ENCODE results near the gene SREBF1. TPM values are rescaled to one million over a fixed set of nuclear protein-coding genes. Genes with fewer than 3 reads are reported as not detected.

The SREBF1 gene
- total RNA-seq, 2 experiments from 2014 or later, result 103 to 116 TPM

- Mint-ChIP-seq H3K4me1 (ENCODE audit: low read depth) (peaks cover 30% of the 10 kb centered on the region), H3K36me3 (ENCODE audit: low read depth) (no peaks in the 10 kb centered on the region), H3K9me3 (no peaks in the 10 kb centered on the region), H3K27ac (peak overlapping the region; percentile 17), H3K4me3 (no peak overlapping the region), H3K27me3 (no peaks in the 10 kb centered on the region)
- TF ChIP-seq, protein P1, sequence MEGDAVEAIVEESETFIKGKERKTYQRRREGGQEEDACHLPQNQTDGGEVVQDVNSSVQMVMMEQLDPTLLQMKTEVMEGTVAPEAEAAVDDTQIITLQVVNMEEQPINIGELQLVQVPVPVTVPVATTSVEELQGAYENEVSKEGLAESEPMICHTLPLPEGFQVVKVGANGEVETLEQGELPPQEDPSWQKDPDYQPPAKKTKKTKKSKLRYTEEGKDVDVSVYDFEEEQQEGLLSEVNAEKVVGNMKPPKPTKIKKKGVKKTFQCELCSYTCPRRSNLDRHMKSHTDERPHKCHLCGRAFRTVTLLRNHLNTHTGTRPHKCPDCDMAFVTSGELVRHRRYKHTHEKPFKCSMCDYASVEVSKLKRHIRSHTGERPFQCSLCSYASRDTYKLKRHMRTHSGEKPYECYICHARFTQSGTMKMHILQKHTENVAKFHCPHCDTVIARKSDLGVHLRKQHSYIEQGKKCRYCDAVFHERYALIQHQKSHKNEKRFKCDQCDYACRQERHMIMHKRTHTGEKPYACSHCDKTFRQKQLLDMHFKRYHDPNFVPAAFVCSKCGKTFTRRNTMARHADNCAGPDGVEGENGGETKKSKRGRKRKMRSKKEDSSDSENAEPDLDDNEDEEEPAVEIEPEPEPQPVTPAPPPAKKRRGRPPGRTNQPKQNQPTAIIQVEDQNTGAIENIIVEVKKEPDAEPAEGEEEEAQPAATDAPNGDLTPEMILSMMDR (IDR thresholded peaks at IDR 0.05), result no peak
- ChIA-PET POLR2A (interaction anchor here (0.9 to 1.6 kb wide), 3 partner anchors 9 to 98 kb away, joined by 3 read pairs; no protein-coding TSS in a partner anchor), CTCF (interaction anchor here (0.8 to 2.4 kb wide), 2 partner anchors 11 to 49 kb away, joined by 3 to 6 read pairs; no protein-coding TSS in a partner anchor)
- intact Hi-C loops (cut with micrococcal nuclease), result no loop called here
- DNase-seq (no peak), ATAC-seq (no peak)
Measured at GRCh38 chr17:17763734-17764133, 73.1 kb downstream of the SREBF1 start.

GRCh38 chr17:17763136-17763535 lies 73.7 kb downstream of the SREBF1 start:
- ChIA-PET CTCF (interaction anchor here (0.8 to 2.4 kb wide), 3 partner anchors 11 to 49 kb away, joined by 3 to 6 read pairs (median 3); no protein-coding TSS in a partner anchor), POLR2A (interaction anchor here (0.9 to 1.6 kb wide), 3 partner anchors 8 to 98 kb away, joined by 3 read pairs; no protein-coding TSS in a partner anchor)
- intact Hi-C loops (cut with micrococcal nuclease), result no loop called here
- no peaks in the 10 kb centered on the region for H3K36me3 Mint-ChIP-seq (ENCODE audit: low read depth)
- H3K4me3 Mint-ChIP-seq, result no peak overlapping the region
- peaks cover 33% of the 10 kb centered on the region for H3K4me1 Mint-ChIP-seq (ENCODE audit: low read depth)
- no peak for DNase-seq
- no peaks in the 10 kb centered on the region for H3K9me3 Mint-ChIP-seq
- TF ChIP-seq, protein P1 (IDR thresholded peaks at IDR 0.05), result no peak
- no peaks in the 10 kb centered on the region for H3K27me3 Mint-ChIP-seq
- H3K27ac Mint-ChIP-seq, result no peak overlapping the region
- no peak for ATAC-seq

DNA sequence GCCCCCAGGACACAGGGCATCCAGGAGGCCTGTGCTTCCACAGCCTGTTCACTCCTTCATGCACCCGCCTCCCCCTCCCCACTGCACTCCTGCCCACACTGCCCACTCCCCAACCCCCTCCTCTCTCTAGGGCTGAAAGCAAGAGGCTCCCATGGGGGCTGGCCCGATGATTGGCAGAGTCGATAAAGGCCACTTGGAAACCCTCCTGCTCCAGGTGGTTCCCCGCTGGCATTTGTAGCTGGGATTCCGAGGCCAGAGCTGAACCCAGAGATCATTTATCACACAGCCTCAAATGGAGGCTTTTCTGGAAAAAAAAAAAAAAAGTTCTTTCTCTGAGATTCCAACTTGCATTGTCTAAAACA lies 74.1 kb downstream of the SREBF1 start:
- ATAC-seq (no peak), DNase-seq (no peak)
- Mint-ChIP-seq H3K27ac (no peak overlapping the region), H3K27me3 (no peaks in the 10 kb centered on the region), H3K9me3 (no peaks in the 10 kb centered on the region), H3K4me1 (ENCODE audit: low read depth) (peaks cover 37% of the 10 kb centered on the region), H3K4me3 (no peak overlapping the region), H3K36me3 (ENCODE audit: low read depth) (no peaks in the 10 kb centered on the region)
- TF ChIP-seq, protein P1 (IDR thresholded peaks at IDR 0.05), result no peak
- POLR2A ChIA-PET, result no interaction called here
- CTCF ChIA-PET, result interaction anchor here (1.2 to 2.4 kb wide), 2 partner anchors 12 to 22 kb away, joined by 3 to 6 read pairs; no protein-coding TSS in a partner anchor
- intact Hi-C loops (cut with micrococcal nuclease), result no loop called here

Small RNA genes lying within 50 kb of the gene (microRNA-seq; reads per million reads assigned to microRNA genes)
- gene MIR33B (ENCODE audit: borderline microRNAs expressed, borderline replicate concordance) (244 reads per million, percentile 76 among the genes with 10 or more reads in this experiment), gene MIR6777 (ENCODE audit: borderline microRNAs expressed, borderline replicate concordance) (1.2 reads per million)

Other genes starting within 250 kb of the SREBF1 start
- gene PEMT, start 245.3 kb downstream of the SREBF1 start, total RNA-seq, result 10 to 100 TPM; 51.7 to 53.2 TPM
- gene RAI1, start 155.5 kb downstream of the SREBF1 start, total RNA-seq, result 10 to 100 TPM; 18.1 to 20.3 TPM
- 10 to 100 TPM; 10.3 to 10.8 TPM for gene TOM1L2, start 135.4 kb upstream of the SREBF1 start, total RNA-seq
- gene DRC3, start 135.9 kb upstream of the SREBF1 start, total RNA-seq, result under 1 TPM in 1 of 2 experiments, not detected in 1; 0.25 TPM
- gene ATPAF2, start 202.2 kb upstream of the SREBF1 start, total RNA-seq, result 10 to 100 TPM; 28.5 to 29.7 TPM
- 1 to 10 TPM; 8.7 to 9.1 TPM for gene GID4, start 202.4 kb upstream of the SREBF1 start, total RNA-seq